ENCODE results near the gene PSEN1. TPM values are rescaled to one million over a fixed set of nuclear protein-coding genes. Genes with fewer than 3 reads are reported as not detected.

The PSEN1 gene
- total RNA-seq, 1 donor from 2014 or later = 58.6 TPM

GRCh38 chr14:73252491-73253322 is 116.4 kb downstream of the PSEN1 start:
- peaks cover 4% of the 10 kb centered on the region for H3K4me1 Mint-ChIP-seq (ENCODE audit: low read depth)
- no peak for TF ChIP-seq CTCF (IDR thresholded peaks at IDR 0.05)
- H3K36me3 Mint-ChIP-seq (ENCODE audit: low read depth) = peaks cover 3% of the 10 kb centered on the region
- H3K9me3 Mint-ChIP-seq (ENCODE audit: low read depth) = no peaks in the 10 kb centered on the region
- no peak overlapping the region for H3K27ac Mint-ChIP-seq (ENCODE audit: unreplicated experiment)
- no peak for DNase-seq (ENCODE audit: low spot score)
- no peaks in the 10 kb centered on the region for H3K27me3 Mint-ChIP-seq (ENCODE audit: low read depth)
- H3K4me3 Mint-ChIP-seq (ENCODE audit: unreplicated experiment) = no peak overlapping the region

GRCh38 chr14:73253323-73253610 is 117.0 kb downstream of the PSEN1 start:
- Mint-ChIP-seq H3K4me1 (ENCODE audit: low read depth) (no peaks in the 10 kb centered on the region), H3K4me3 (ENCODE audit: unreplicated experiment) (no peak overlapping the region), H3K27ac (ENCODE audit: unreplicated experiment) (no peak overlapping the region), H3K9me3 (ENCODE audit: low read depth) (no peaks in the 10 kb centered on the region), H3K36me3 (ENCODE audit: low read depth) (no peaks in the 10 kb centered on the region), H3K27me3 (ENCODE audit: low read depth) (no peaks in the 10 kb centered on the region)
- no peak for DNase-seq (ENCODE audit: low spot score)
- TF ChIP-seq CTCF (IDR thresholded peaks at IDR 0.05) = no peak

GRCh38 chr14:73253721-73254120 is 117.4 kb downstream of the PSEN1 start:
- H3K27me3 Mint-ChIP-seq (ENCODE audit: low read depth) = no peaks in the 10 kb centered on the region
- no peaks in the 10 kb centered on the region for H3K9me3 Mint-ChIP-seq (ENCODE audit: low read depth)
- no peak overlapping the region for H3K4me3 Mint-ChIP-seq (ENCODE audit: unreplicated experiment)
- no peak for DNase-seq (ENCODE audit: low spot score)
- H3K4me1 Mint-ChIP-seq (ENCODE audit: low read depth) = no peaks in the 10 kb centered on the region
- H3K27ac Mint-ChIP-seq (ENCODE audit: unreplicated experiment) = no peak overlapping the region
- no peak for TF ChIP-seq CTCF (IDR thresholded peaks at IDR 0.05)
- no peaks in the 10 kb centered on the region for H3K36me3 Mint-ChIP-seq (ENCODE audit: low read depth)

GRCh38 chr14:73254247-73255004 is 118.1 kb downstream of the PSEN1 start:
- H3K9me3 Mint-ChIP-seq (ENCODE audit: low read depth) = no peaks in the 10 kb centered on the region
- no peak overlapping the region for H3K27ac Mint-ChIP-seq (ENCODE audit: unreplicated experiment)
- no peak overlapping the region for H3K4me3 Mint-ChIP-seq (ENCODE audit: unreplicated experiment)
- H3K36me3 Mint-ChIP-seq (ENCODE audit: low read depth) = no peaks in the 10 kb centered on the region
- no peaks in the 10 kb centered on the region for H3K27me3 Mint-ChIP-seq (ENCODE audit: low read depth)
- TF ChIP-seq CTCF (IDR thresholded peaks at IDR 0.05) = no peak
- no peaks in the 10 kb centered on the region for H3K4me1 Mint-ChIP-seq (ENCODE audit: low read depth)
- peak; percentile 81 for DNase-seq (ENCODE audit: low spot score)

GRCh38 chr14:73255005-73255400 is 118.7 kb downstream of the PSEN1 start:
- H3K27me3 Mint-ChIP-seq (ENCODE audit: low read depth) = no peaks in the 10 kb centered on the region
- H3K4me3 Mint-ChIP-seq (ENCODE audit: unreplicated experiment) = no peak overlapping the region
- H3K4me1 Mint-ChIP-seq (ENCODE audit: low read depth) = no peaks in the 10 kb centered on the region
- H3K9me3 Mint-ChIP-seq (ENCODE audit: low read depth) = no peaks in the 10 kb centered on the region
- H3K27ac Mint-ChIP-seq (ENCODE audit: unreplicated experiment) = no peak overlapping the region
- no peaks in the 10 kb centered on the region for H3K36me3 Mint-ChIP-seq (ENCODE audit: low read depth)
- no peak for TF ChIP-seq CTCF (IDR thresholded peaks at IDR 0.05)
- DNase-seq (ENCODE audit: low spot score) = no peak
